Measurements from ENCODE around the gene PSMB5. TPM values are rescaled to one million over a fixed set of nuclear protein-coding genes. Genes with fewer than 3 reads are reported as not detected.

Gene PSMB5
- total and polyA plus RNA-seq, 9 of the 15 experiments (the other 6 are each of a cell fraction or from before 2014, with no cell fraction given) = 198 to 1,870 (median 269) TPM

GRCh38 chr14:23006544-23007419, 27.9 kb downstream of the PSMB5 start (continued):
- TF ChIP-seq, protein P1, sequence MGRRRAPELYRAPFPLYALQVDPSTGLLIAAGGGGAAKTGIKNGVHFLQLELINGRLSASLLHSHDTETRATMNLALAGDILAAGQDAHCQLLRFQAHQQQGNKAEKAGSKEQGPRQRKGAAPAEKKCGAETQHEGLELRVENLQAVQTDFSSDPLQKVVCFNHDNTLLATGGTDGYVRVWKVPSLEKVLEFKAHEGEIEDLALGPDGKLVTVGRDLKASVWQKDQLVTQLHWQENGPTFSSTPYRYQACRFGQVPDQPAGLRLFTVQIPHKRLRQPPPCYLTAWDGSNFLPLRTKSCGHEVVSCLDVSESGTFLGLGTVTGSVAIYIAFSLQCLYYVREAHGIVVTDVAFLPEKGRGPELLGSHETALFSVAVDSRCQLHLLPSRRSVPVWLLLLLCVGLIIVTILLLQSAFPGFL (CRISPR knock-in tag; IDR thresholded peaks at IDR 0.05) = no peak
- TF ChIP-seq NELFE (IDR thresholded peaks at IDR 0.05; ENCODE audit: insufficient read depth, insufficient read length) (no peak), RERE (CRISPR knock-in tag; IDR thresholded peaks at IDR 0.05; ENCODE audit: borderline replicate concordance) (no peak), PHB2 (IDR thresholded peaks at IDR 0.05; ENCODE audit: low read depth) (no peak), FOXJ2 (tag; IDR thresholded peaks at IDR 0.05) (peak; percentile 61), ZNF217 (CRISPR knock-in tag; IDR thresholded peaks at IDR 0.05) (no peak), ZNF311 (CRISPR knock-in tag; IDR thresholded peaks at IDR 0.05) (no peak), HCFC1 (IDR thresholded peaks at IDR 0.05; ENCODE audit: low read depth, low read length) (peak; percentile 42), HNRNPH1 (optimal IDR thresholded peaks at IDR 0.05; ENCODE audit: low read depth, low read length) (no peak), RREB1 (CRISPR knock-in tag; IDR thresholded peaks at IDR 0.05) (0 out of 2 replicates have a peak, but pooled peaks have one; percentile 52), POLR2AphosphoS5 (IDR thresholded peaks at IDR 0.05; ENCODE audit: control insufficient read depth, insufficient read depth, low read depth, low read length) (peak; percentile 73), MEIS2 (IDR thresholded peaks at IDR 0.05; ENCODE audit: partially characterized antibody) (peak; percentile 72), POLR3A (IDR thresholded peaks at IDR 0.05; ENCODE audit: borderline replicate concordance, extremely low read depth, insufficient read depth, insufficient read length) (no peak), SAFB2 (IDR thresholded peaks at IDR 0.05; ENCODE audit: borderline replicate concordance, low read depth, low read length, severe bottlenecking) (no peak)
